ENCODE measurements around the gene HLA-G.
"Not testable (repeated sequence)": the region's sequence is repeated elsewhere in the genome, so short reads cannot be mapped to it uniquely, and the experiment has no call there.

The HLA-G gene

DNA sequence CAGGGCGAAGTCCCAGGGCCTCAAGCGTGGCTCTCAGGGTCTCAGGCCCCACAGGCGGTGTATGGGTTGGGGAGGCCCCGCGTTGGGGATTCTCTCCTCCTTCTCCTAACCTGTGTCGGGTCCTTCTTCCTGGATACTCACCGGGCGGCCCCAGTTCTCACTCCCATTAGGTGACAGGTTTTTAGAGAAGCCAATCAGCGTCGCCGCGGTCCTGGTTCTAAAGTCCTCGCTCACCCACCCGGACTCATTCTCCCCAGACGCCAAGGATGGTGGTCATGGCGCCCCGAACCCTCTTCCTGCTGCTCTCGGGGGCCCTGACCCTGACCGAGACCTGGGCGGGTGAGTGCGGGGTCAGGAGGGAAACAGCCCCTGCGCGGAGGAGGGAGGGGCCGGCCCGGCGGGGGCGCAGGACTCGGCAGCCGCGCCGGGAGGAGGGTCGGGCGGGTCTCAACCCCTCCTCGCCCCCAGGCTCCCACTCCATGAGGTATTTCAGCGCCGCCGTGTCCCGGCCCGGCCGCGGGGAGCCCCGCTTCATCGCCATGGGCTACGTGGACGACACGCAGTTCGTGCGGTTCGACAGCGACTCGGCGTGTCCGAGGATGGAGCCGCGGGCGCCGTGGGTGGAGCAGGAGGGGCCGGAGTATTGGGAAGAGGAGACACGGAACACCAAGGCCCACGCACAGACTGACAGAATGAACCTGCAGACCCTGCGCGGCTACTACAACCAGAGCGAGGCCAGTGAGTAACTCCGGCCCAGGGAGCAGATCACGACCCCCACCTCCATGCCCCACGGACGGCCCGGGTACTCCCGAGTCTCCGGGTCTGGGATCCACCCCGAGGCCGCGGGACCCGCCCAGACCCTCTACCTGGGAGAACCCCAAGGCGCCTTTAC lies at the start of gene HLA-G:
TSS of gene HLA-G (plus strand) at position 247 of the 892 bp plus-strand sequence. CDS start at position 267, 20 bp downstream.
- no peak for DNase-seq (ENCODE audit: low read depth in 3 of 3)

DNA sequence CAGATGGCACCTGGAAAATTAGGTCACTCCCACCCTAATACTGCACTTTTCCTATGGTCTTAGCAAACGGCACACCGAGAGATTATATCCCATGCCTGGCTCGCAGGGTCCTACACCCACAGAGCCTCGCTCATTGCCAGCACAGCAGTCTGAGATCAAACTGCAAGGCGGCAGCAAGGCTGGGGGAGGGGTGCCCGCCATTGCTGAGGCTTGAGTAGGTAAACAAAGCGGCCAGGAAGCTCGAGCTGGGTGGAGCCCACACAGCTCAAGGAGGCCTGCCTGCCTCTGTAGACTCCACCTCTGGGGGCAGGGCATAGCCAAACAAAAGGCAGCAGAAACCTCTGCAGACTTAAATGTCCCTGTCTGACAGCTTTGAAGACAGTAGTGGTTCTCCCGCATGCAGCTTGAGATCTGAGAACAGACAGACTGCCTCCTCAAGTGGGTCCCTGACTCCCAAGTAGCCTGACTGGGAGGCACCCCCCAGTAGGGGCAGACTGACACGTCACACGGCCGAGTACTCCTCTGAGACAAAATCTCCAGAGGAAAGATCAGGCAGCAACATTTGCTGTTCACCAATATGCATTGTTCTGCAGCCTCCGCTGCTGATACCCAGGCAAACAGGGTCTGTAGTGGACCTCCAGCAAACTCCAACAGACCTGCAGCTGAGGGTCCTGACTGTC lies 47.5 kb upstream of the HLA-G start:
- DNase-seq (ENCODE audit: low read depth in 3 of 3) = not testable (repeated sequence)

DNA sequence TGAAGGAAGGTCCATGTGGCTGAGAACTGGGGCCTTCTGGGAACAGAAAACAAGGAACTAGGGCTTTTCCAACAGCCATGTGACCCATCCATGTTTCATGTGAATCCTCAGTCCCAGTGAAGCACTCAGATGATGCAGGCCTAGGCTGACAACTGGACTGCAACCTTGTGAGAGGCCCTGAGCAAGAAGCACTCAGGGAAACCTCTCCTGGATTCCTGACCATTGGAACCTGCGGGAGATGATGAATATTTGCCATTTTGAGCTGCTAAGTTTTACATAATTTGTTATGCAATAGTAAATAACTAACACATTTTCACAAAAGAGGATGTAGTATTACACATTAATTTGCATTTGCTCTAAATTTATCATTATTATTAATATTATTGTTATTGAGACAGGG lies 38.4 kb upstream of the HLA-G start:
- no peak for DNase-seq (ENCODE audit: low read depth in 3 of 3)

DNA sequence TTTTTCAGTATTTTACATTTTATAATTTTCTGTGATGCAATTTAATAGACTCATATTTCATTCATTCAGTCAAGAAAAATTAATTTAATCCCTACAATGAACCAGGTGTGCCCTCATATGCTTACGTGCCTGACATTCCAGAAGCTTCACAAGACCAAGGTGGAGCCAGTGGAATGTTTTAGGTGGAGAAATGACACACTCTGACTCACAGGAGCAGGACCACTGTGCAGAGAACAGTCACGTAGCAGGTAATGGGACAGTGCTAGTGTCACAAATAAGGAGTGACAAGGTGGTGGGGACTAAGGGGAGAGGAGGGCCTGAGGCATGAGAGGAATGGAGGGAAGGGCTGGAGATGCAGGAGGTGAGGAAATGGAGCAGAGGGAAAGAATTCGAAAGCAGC lies 37.0 kb upstream of the HLA-G start:
- no peak for DNase-seq (ENCODE audit: low read depth in 3 of 3)

DNA sequence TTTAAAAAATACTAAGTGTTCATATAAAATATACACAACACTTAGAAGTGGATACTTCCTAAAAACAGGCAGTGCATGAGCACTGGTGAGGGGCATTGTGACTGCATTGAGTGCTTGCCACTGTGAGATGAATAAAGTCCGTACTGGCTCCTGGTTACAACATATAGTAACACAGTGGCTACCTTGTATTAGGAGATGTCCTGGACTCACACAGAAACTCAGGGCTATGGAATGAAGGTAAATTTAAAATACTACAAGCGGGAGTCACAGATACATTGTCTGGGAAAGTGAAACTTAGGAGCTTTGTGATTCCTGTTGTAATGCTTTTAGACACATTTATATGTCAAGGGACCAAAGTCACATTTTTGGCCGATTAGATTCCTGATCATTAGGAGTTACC lies 36.5 kb upstream of the HLA-G start:
- DNase-seq (ENCODE audit: low read depth in 3 of 3) = no peak

DNA sequence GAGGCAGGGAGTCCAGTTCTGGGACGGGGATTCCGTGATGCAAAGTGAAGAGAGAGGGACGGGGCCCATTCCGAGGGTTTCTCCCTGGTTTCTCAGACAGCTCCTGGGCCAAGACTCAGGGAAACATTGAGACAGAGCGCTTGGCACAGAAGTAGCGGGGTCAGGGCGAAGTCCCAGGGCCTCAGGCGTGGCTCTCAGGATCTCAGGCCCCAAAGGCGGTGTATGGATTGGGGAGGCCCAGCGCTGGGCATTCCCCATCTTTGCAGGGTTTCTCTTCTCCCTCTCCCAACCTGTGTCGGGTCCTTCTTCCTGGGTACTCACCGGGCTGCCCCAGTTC lies 35.9 kb upstream of the HLA-G start:
- DNase-seq (ENCODE audit: low read depth in 3 of 3) = no peak

DNA sequence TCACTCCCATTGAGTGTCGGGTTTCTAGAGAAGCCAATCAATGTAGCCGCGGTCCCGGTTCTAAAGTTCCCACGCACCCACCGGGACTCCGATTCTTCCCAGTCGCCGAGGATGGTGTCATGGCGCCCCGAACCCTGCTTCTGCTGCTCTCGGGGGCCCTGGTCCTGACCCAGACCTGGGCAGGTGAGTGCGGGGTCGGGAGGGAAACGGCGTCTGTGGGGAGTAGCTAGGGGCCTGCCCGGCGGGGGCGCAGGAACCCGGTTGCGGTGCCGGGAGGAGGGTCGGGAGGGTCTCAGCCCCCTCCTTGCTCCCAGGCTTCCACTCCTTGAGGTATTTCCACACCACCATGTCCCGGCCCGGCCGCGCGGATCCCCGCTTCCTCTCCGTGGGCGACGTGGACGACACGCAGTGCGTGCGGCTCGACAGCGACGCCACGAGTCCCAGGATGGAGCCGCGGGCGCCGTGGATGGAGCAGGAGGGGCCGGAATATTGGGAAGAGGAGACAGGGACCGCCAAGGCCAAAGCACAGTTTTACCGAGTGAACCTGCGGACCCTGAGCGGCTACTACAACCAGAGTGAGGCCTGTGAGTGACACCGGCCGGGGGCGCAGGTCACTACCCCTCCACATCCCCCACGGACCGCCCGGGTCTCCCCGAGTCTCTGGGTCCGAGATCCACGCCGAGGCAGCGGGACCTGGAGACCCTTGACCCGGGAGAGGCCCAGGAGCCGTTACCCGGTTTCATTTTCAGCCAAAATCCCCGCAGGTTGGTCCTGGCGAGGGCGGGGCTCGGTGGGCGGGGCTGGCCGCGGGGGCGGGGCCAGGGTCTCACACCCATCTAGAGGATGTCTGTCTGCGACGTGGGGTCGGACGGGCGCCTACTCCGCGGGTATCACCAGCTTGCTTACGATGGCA lies 35.2 kb upstream of the HLA-G start:
- DNase-seq (ENCODE audit: low read depth in 3 of 3) = peak; percentile 34 to 69 (median 38)

DNA sequence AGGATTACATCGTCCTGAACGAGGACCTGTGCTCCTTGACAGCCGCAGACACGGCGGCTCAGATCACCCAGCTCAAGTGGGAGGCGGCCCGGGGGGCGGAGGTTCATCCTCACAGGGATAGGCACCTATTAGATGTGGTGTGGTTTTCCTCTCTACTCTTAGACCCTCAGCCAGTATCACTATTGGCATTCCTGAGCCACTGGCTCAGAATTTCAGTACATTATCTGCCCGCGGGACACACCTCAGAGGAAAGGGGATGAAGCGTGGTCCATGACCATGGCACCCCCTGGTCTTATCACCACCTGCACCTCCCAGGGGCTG lies 34.6 kb upstream of the HLA-G start:
- DNase-seq (ENCODE audit: low read depth in 3 of 3) = no peak

DNA sequence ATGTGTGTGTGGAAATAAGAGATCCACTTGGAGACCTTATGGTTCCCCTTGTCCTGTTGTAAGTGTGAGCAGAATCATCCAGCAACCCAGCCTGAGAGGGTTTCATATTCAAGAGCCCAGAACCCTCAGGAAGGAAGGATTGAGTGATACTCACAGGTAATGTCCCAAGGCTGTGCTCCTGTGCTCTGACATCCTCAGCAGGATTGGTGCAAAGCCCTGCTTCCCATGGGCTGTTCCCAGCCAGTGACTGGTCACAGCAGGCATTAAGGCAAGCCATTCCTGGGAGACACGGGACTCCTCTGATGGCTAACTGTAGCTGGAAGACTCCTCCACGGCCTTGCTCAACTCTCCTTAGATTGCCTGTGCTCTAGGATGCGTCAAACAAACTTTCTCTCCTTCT lies 33.8 kb upstream of the HLA-G start:
- no peak for DNase-seq (ENCODE audit: low read depth in 3 of 3)

DNA sequence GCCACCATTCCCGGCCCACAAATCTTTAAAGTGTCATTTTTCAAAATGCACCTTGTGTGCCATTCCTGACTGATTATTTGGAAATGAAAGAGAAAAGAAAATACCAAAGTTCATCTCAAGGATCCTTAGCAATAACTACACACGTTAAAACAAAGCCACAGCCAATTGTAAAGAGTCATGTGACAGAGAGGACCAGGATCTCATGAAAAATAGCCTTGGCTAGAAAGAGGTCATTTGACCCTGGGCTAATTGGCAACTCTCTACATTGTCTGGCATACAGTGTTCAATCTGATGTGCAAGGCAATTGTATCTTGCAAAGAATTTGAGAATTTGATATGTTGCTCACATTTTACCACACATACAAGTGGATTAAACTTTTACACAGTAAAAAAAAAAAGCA lies 31.6 kb upstream of the HLA-G start:
- DNase-seq (ENCODE audit: low read depth in 3 of 3) = no peak

DNA sequence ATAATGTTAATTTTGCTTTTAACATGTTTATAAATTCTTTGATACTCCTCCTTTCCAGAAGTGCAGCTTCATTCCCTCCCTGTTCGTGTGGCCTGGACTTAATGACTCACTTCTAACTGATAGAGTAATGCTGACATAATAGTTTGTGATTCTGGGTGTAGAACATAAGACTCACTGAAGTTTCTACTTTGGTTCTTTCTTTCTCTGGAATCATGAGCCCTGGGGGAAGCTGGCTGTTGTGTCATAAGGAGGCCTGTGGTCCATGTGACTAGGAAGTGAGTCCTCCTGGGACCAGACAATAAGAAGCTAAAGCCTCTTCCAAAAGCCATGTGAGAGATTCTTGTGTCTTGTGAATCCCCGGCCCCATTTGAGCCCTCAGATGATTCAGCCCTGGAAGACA lies 30.5 kb upstream of the HLA-G start:
- DNase-seq (ENCODE audit: low read depth in 3 of 3) = no peak

DNA sequence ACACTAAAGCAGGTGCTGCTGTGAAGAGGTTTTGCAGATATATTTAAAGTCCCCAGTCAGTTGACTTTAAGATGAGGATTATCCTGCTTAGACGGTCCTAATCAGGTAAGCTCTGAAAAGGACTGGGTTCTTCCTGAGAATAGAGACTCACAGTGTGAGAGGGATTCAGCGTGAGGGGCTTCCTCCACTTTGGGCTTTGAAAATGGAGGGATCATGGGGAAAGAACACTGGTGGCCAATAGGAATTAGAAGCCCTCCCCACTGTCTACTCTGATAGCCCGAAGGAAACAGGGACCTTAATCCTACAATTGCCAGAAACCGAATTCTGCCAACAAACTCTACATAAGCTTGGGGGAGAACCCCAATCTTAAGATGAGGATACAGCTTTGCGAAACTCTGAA lies 29.7 kb upstream of the HLA-G start:
- DNase-seq (ENCODE audit: low read depth in 3 of 3) = no peak

DNA sequence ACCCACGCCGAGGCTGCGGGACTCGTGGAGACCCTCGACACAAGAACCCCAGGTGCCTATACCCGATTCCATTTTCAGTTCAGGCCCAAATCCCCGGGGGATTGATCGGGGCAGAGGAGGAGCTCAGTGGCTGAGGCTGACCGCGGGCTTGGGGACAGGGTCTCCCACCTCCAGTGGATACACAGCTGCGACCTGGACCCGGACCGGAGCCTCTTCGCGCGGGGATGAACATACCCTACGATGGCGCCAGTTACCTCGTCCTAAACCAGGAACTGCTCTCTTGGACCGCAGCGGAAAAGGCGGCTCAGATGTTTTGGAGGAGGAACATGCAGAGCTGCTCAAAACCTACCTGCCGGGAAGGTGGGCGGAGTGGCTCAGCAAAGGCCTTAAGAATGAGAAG lies 27.4 kb upstream of the HLA-G start:
- DNase-seq (ENCODE audit: low read depth in 3 of 3) = no peak

DNA sequence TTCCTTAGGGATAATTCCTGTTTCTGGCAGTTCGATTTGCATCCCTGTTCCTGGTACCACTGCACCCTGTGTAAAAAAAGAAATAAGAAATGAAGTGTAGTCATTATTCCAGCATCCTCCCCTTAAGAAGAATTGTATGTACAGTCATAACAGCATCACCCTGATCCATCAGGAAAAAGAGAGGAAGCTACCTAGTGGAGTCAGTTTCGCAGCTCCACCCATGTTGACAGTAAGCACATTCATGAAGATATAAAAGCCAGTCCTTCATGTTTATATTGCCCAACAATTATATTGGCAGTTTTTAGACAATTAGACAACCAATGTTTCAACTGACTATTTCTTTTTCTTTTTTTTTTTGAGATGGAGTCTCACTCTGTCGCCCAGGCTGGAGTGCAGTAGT lies 21.2 kb upstream of the HLA-G start:
- no peak for DNase-seq (ENCODE audit: low read depth in 3 of 3)

DNA sequence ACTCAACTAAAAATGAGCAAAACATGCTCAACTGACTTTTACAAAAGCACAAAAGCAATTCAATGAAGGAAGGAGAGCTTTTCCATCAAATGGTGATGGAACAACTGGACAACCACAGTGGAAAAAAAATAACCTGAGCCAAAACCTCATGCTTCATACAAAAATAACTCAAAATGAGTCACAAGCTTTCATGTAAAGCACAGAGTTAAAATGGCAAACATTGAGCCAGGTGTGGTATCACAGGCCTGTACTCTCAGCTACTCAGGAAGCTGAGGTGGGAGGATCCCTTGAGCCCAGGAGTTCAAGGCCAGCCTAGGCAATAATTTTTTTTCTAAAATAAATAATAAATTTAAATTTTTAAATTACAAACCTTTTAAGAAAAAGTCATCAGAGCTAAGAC lies 18.4 kb upstream of the HLA-G start:
- DNase-seq (ENCODE audit: low read depth in 3 of 3) = no peak

DNA sequence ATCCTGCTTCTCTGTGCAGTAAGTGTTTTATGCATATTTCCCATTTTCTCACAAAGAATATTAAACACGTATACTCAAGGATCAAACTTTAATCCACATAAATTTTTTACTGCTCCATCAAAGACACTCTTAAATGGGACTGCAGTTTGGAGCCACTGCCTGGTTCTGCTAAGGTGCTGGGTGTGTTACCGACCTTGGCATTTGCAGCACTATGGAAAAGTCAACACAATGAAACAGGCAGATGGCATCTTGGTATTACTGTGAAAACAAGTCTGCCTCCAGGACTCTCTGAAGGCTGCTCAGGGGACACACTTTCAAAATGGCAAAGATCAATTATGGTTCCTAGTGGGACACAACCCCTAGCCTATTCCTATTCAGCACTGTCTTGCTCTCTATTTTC lies 17.3 kb upstream of the HLA-G start:
- DNase-seq (ENCODE audit: low read depth in 3 of 3) = no peak

DNA sequence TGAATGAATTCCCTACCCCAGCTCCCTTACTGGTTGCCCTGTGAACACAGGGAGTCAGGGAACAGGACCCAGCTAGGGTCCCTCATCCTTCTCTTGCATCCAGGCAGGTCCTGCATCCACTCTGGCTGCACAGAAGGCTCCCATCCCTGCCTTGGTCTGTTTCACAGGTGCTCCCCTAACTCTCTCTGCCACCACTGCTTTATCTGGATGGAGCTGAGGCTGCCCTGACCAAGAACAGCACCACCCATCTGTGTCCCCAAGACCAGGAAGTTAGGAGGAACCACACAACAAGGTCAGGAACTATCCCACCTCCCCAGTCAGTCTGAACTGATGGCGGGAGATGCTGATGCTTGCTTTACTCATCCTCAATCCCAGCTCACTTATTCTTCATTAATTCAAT lies 16.2 kb upstream of the HLA-G start:
- DNase-seq (ENCODE audit: low read depth in 3 of 3) = no peak

DNA sequence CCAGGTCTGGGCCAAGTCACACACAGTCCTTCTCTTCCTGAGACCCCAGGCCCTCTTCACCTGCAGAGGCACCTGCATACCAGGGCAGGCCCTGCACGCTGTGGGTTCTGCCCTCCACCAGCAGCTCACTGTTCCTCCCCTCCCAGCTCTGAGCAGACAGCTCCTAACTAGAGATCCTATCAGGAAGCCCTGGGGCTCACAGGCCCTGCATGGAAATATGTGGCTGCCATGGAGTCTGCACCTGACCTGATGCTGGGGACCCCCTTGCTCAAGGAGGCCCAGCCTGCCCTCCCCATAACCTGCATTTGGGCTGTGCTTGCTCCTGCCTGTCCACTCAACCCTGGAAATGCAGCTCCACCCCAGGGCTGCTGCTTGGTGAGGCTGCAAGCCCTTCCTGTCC lies 14.6 kb upstream of the HLA-G start:
- DNase-seq (ENCODE audit: low read depth in 3 of 3) = no peak

DNA sequence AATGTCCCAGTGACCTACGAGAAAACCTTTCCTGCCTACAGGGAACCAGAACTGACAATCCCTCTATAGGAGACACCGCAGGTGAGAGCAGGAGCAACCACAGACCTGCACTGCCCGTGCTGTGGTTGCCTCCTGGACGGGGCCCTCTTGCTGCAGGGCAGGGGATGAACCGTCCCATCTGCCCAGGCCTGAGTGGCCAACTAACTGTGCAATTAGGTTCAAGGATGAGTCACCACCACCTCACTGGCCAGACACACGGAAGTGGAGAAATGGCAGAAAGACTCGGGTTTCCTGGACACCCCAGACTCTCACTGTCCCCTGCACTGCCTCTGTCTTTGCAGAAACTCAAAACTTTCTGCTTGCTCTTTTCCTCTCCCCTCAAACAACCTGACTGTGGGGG lies 13.8 kb upstream of the HLA-G start:
- no peak for DNase-seq (ENCODE audit: low read depth in 3 of 3)

DNA sequence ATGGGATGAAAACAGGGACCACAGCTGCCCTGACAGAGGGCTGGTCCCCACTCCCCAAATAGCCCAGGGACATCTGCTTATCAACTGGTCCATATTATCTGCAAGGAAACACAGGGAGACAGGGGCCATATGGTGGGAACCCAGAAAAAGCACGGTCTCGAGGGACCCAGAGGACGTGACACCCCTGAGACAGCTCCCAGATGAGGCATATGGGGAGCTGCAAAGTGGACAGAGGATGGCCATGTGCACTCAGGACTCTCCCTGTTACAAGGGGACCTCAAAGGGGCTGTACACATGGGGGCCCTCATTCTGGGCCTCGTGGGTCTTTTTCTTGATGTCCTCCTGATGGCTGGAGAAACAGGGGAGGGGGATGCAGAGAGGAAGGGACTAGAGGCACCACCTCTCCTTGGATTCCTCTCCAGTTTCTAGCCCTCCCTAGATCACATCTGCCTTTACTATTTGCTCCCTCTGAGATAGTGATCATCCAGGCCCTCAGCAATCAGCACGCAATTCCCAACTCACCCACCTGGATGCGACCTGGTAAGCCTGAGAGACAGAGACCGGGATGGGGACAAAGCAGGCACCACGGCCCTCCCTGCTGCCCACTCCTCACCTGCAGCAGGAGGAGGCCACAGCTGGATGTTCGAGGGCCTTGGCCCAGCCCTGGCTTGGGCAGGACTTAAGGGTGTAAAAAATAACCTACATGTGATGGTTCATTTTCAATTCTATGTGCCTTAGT lies 13.1 kb upstream of the HLA-G start:
- DNase-seq (ENCODE audit: low read depth in 3 of 3) = no peak

DNA sequence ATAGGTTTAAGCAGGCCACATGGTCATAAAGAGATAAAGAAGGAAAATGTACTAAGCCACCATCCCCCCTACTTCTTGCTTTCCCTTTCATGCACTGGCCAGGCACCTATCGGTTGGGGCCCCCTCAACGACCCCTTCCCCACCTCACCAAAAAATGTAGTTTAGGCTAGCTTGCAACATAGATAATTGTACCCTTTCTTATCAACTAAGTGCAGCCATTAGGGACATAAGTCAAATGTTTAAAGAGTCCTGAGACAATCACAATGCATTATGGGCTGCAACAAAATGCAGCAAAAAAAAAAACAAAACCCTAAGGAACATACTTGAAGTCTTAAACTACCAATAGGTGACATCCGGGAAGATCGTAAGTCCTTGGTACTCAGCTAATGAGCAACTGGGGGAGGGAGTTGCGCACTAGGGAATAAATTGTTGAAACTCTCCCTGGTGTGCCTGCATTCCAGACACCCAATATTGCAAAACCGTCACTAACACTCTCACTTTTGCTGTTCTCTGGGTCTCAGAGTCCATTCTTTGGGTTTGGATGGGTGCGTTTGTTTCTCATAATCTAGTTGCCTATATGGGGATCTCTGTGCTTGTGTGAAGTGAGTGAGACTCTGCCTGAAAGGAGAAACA lies 12.4 kb upstream of the HLA-G start:
- DNase-seq (ENCODE audit: low read depth in 3 of 3) = no peak

Data from stimulated activated CD4-positive, alpha-beta T cell treated with anti-CD3 and anti-CD28 coated beads, TNF-alpha, amount 100 ng/mL, for 24 hours (primary cell).